ENCODE results near the gene APOC4. TPM values are rescaled to one million over a fixed set of nuclear protein-coding genes. Genes with fewer than 3 reads are reported as not detected.

Gene APOC4
- polyA plus RNA-seq (not detected in 3 replicates), polyA minus RNA-seq (not detected in 3 replicates)
- not detected for polyA plus RNA-seq (2011; ENCODE audit: low read depth)
- not detected in 2 replicates for polyA plus RNA-seq (2011; cell fraction: cytosol; rRNA removed)
- polyA plus RNA-seq (2011; cell fraction: nucleus; rRNA removed) = not detected in 2 replicates
- not detected in 2 replicates for polyA plus RNA-seq (2012; ENCODE audit: low replicate concordance)
- polyA minus RNA-seq (2011; cell fraction: cytosol; rRNA and poly(A)+ RNA removed) = not detected
- not detected in 2 replicates for polyA minus RNA-seq (2011; cell fraction: nucleus; rRNA and poly(A)+ RNA removed)

GRCh38 chr19:44942067-44942571, at the start of gene APOC4:
APOC4 (plus strand) TSS chr19:44942237; CDS start chr19:44942278, 41 bp downstream.
- dilution Hi-C loops (cut with MboI; ENCODE audit: extremely low pct_ligation_motif_present, low sequenced_read_pairs) = no loop called here
- Histone ChIP-seq H3K4me1 (ENCODE audit: control insufficient read depth, extremely low read depth, insufficient read depth, low read length) (no peaks in the 10 kb centered on the region), H3K9ac (ENCODE audit: control insufficient read depth, extremely low read depth, insufficient read depth, low read length) (no peak within 1 kb of the TSS), H3K79me2 (ENCODE audit: control insufficient read depth, insufficient read depth, low read length) (no peaks in the 10 kb centered on the region), H3K9me1 (ENCODE audit: control insufficient read depth, extremely low read depth, insufficient read depth, low read length) (no peaks in the 10 kb centered on the region), H4K20me1 (ENCODE audit: control insufficient read depth, extremely low read depth, insufficient read depth, low read length) (no peaks in the 10 kb centered on the region), H3K36me3 (ENCODE audit: control insufficient read depth in 2 of 2, extremely low read depth in 1 of 2, insufficient read depth in 2 of 2, low read length in 2 of 2) (no peaks in the 10 kb centered on the region), H3K4me3 (ENCODE audit: control insufficient read depth in 2 of 3, extremely low read depth in 1 of 3, insufficient read depth in 2 of 3, low read depth in 1 of 3, low read length in 3 of 3) (no peak within 1 kb of the TSS), H3K4me2 (ENCODE audit: control insufficient read depth, extremely low read depth, insufficient read depth, low read depth, low read length) (no peak within 1 kb of the TSS), H3K27ac (ENCODE audit: control insufficient read depth, insufficient read depth, low read length) (no peak within 1 kb of the TSS), H3K9me3 (ENCODE audit: control insufficient read depth, low read depth, low read length) (no peaks in the 10 kb centered on the region), H3K27me3 (ENCODE audit: control insufficient read depth, extremely low read depth, insufficient read depth, low read length) (no peaks in the 10 kb centered on the region), H2AFZ (ENCODE audit: control insufficient read depth, low read length) (no peak within 1 kb of the TSS)
- DNase-seq (ENCODE audit: low read depth, low spot score) = no peak
- no peak for FAIRE-seq
- TF ChIP-seq EZH2 (IDR thresholded peaks at IDR 0.05; ENCODE audit: low read length) = no peak
- TF ChIP-seq, protein P1, sequence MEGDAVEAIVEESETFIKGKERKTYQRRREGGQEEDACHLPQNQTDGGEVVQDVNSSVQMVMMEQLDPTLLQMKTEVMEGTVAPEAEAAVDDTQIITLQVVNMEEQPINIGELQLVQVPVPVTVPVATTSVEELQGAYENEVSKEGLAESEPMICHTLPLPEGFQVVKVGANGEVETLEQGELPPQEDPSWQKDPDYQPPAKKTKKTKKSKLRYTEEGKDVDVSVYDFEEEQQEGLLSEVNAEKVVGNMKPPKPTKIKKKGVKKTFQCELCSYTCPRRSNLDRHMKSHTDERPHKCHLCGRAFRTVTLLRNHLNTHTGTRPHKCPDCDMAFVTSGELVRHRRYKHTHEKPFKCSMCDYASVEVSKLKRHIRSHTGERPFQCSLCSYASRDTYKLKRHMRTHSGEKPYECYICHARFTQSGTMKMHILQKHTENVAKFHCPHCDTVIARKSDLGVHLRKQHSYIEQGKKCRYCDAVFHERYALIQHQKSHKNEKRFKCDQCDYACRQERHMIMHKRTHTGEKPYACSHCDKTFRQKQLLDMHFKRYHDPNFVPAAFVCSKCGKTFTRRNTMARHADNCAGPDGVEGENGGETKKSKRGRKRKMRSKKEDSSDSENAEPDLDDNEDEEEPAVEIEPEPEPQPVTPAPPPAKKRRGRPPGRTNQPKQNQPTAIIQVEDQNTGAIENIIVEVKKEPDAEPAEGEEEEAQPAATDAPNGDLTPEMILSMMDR (optimal IDR thresholded peaks at IDR 0.05 in 1 of 3, IDR thresholded peaks at IDR 0.05 in 1 of 3, conservative IDR thresholded peaks at IDR 0.05 in 1 of 3; ENCODE audit: extremely low read depth in 1 of 3, insufficient read depth in 2 of 3, low read length in 3 of 3) = no peak

DNA sequence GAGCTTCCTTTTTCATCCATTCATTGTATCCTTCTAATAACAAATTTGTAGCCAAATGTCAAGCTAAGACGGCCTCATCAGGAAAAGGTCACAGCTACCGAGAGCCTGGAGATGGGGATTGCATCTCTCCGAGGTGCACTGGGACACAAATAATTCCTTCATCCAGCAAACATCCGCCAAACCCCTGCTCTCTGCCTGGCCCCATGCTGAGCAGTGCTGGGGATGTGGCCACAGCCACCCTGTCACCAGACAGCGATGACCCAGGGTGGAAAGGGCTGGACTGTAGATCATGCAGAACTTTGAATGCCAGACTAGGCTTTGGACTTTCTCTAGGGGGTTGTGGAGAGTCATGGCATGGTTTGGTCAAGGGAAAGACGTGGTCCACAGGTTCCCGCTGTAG, 49.1 kb upstream of the APOC4 start:
- no peaks in the 10 kb centered on the region for H3K9me3 ChIP-seq (ENCODE audit: control insufficient read depth, low read depth, low read length)
- H3K79me2 ChIP-seq (ENCODE audit: control insufficient read depth, insufficient read depth, low read length) = peaks cover 54% of the 10 kb centered on the region
- dilution Hi-C loops (cut with MboI; ENCODE audit: extremely low pct_ligation_motif_present, low sequenced_read_pairs) = no loop called here
- peaks cover 17% of the 10 kb centered on the region for H3K4me1 ChIP-seq (ENCODE audit: control insufficient read depth, extremely low read depth, insufficient read depth, low read length)
- H4K20me1 ChIP-seq (ENCODE audit: control insufficient read depth, extremely low read depth, insufficient read depth, low read length) = peaks cover 10% of the 10 kb centered on the region
- H3K9me1 ChIP-seq (ENCODE audit: control insufficient read depth, extremely low read depth, insufficient read depth, low read length) = no peaks in the 10 kb centered on the region
- TF ChIP-seq EZH2 (IDR thresholded peaks at IDR 0.05; ENCODE audit: low read length) = no peak
- H3K27ac ChIP-seq (ENCODE audit: control insufficient read depth, insufficient read depth, low read length) = no peak overlapping the region
- no peak for FAIRE-seq
- no peak overlapping the region for H3K4me3 ChIP-seq (ENCODE audit: control insufficient read depth in 2 of 3, extremely low read depth in 1 of 3, insufficient read depth in 2 of 3, low read depth in 1 of 3, low read length in 3 of 3)
- H3K4me2 ChIP-seq (ENCODE audit: control insufficient read depth, extremely low read depth, insufficient read depth, low read depth, low read length) = peak overlapping the region; percentile 87
- no peak overlapping the region for H2AFZ ChIP-seq (ENCODE audit: control insufficient read depth, low read length)
- H3K27me3 ChIP-seq (ENCODE audit: control insufficient read depth, extremely low read depth, insufficient read depth, low read length) = no peaks in the 10 kb centered on the region
- H3K9ac ChIP-seq (ENCODE audit: control insufficient read depth, extremely low read depth, insufficient read depth, low read length) = no peak overlapping the region
- H3K36me3 ChIP-seq (ENCODE audit: control insufficient read depth in 2 of 2, extremely low read depth in 1 of 2, insufficient read depth in 2 of 2, low read length in 2 of 2) = peaks cover 31 to 52% of the 10 kb centered on the region in 2 experiments
- no peak for DNase-seq (ENCODE audit: low read depth, low spot score)

All from keratinocyte (primary cell).